ENCODE data around the gene C2CD4C. TPM values are rescaled to one million over a fixed set of nuclear protein-coding genes. Genes with fewer than 3 reads are reported as not detected.
"Not testable (repeated sequence)": the region's sequence is repeated elsewhere in the genome, so short reads cannot be mapped to it uniquely, and the experiment has no call there.

The C2CD4C gene
- total RNA-seq, 2 experiments from 2014 or later: 0.09 to 0.11 TPM

- intact Hi-C loops (cut with DNase I, micrococcal nuclease): no loop called here
- no peak for DNase-seq
- H3K36me3 Mint-ChIP-seq (ENCODE audit: low read depth): no peaks in the 10 kb centered on the region
- peaks cover 14% of the 10 kb centered on the region for H3K27me3 Mint-ChIP-seq
- H3K9me3 Mint-ChIP-seq (ENCODE audit: low read depth): no peaks in the 10 kb centered on the region
- CTCF ChIA-PET: no interaction called here
- H3K4me3 Mint-ChIP-seq: no peak overlapping the region
- ATAC-seq: no peak
- POLR2A ChIA-PET: no interaction called here
- no peak overlapping the region for H3K27ac Mint-ChIP-seq
- no peaks in the 10 kb centered on the region for H3K4me1 Mint-ChIP-seq
These were observed 26.9 kb upstream of the C2CD4C start for GRCh38 chr19:435707-436412.

GRCh38 chr19:435056-435706 lies 26.2 kb upstream of the C2CD4C start:
- Mint-ChIP-seq H3K4me3 (no peak overlapping the region), H3K27ac (no peak overlapping the region), H3K4me1 (no peaks in the 10 kb centered on the region), H3K36me3 (ENCODE audit: low read depth) (no peaks in the 10 kb centered on the region), H3K9me3 (ENCODE audit: low read depth) (no peaks in the 10 kb centered on the region), H3K27me3 (peaks cover 13% of the 10 kb centered on the region)
- intact Hi-C loops (cut with DNase I, micrococcal nuclease): no loop called here
- no peak for DNase-seq
- ChIA-PET POLR2A (no interaction called here), CTCF (interaction anchor here (0.5 kb wide), 1 partner anchor 28 kb away, joined by 3 read pairs; no protein-coding TSS in a partner anchor)
- ATAC-seq: no peak

- DNase-seq: no peak
- ChIA-PET POLR2A (no interaction called here), CTCF (interaction anchor here (0.5 kb wide), 1 partner anchor 29 kb away, joined by 3 read pairs; no protein-coding TSS in a partner anchor)
- Mint-ChIP-seq H3K4me3 (no peak overlapping the region), H3K27ac (no peak overlapping the region), H3K27me3 (peaks cover 9% of the 10 kb centered on the region), H3K4me1 (no peaks in the 10 kb centered on the region), H3K36me3 (ENCODE audit: low read depth) (no peaks in the 10 kb centered on the region), H3K9me3 (ENCODE audit: low read depth) (no peaks in the 10 kb centered on the region)
- intact Hi-C loops (cut with DNase I, micrococcal nuclease): no loop called here
- ATAC-seq: peak; percentile 30
These were observed 25.4 kb upstream of the C2CD4C start for GRCh38 chr19:434152-434960.

GRCh38 chr19:430701-431100 lies 21.8 kb upstream of the C2CD4C start:
- CTCF ChIA-PET: no interaction called here
- Mint-ChIP-seq H3K27me3 (peaks cover 2% of the 10 kb centered on the region), H3K4me3 (no peak overlapping the region), H3K27ac (no peak overlapping the region), H3K36me3 (ENCODE audit: low read depth) (no peaks in the 10 kb centered on the region), H3K9me3 (ENCODE audit: low read depth) (no peaks in the 10 kb centered on the region), H3K4me1 (no peaks in the 10 kb centered on the region)
- ATAC-seq: no peak
- DNase-seq: no peak
- intact Hi-C loops (cut with DNase I, micrococcal nuclease): no loop called here
- POLR2A ChIA-PET: no interaction called here

- ChIA-PET POLR2A (no interaction called here), CTCF (no interaction called here)
- no peak for ATAC-seq
- no peak overlapping the region for H3K4me3 Mint-ChIP-seq
- intact Hi-C loops (cut with DNase I, micrococcal nuclease): no loop called here
- no peaks in the 10 kb centered on the region for H3K36me3 Mint-ChIP-seq (ENCODE audit: low read depth)
- H3K4me1 Mint-ChIP-seq: no peaks in the 10 kb centered on the region
- H3K9me3 Mint-ChIP-seq (ENCODE audit: low read depth): no peaks in the 10 kb centered on the region
- H3K27ac Mint-ChIP-seq: no peak overlapping the region
- H3K27me3 Mint-ChIP-seq: peaks cover 2% of the 10 kb centered on the region
- no peak for DNase-seq
These were observed 19.2 kb upstream of the C2CD4C start for GRCh38 chr19:428149-428548.

- ATAC-seq; DNase-seq; H3K4me3 Mint-ChIP-seq; H3K36me3 Mint-ChIP-seq (ENCODE audit: low read depth); intact Hi-C loops (cut with DNase I, micrococcal nuclease); H3K4me1 Mint-ChIP-seq; H3K27me3 Mint-ChIP-seq; POLR2A ChIA-PET; CTCF ChIA-PET; H3K9me3 Mint-ChIP-seq (ENCODE audit: low read depth); H3K27ac Mint-ChIP-seq: not testable (repeated sequence)
These were observed 18.7 kb upstream of the C2CD4C start for GRCh38 chr19:427675-428074.

- H3K36me3 Mint-ChIP-seq (ENCODE audit: low read depth): no peaks in the 10 kb centered on the region
- H3K27me3 Mint-ChIP-seq: peaks cover 2% of the 10 kb centered on the region
- H3K27ac Mint-ChIP-seq: no peak overlapping the region
- DNase-seq (no peak), ATAC-seq (no peak)
- no peaks in the 10 kb centered on the region for H3K9me3 Mint-ChIP-seq (ENCODE audit: low read depth)
- H3K4me3 Mint-ChIP-seq: no peak overlapping the region
- H3K4me1 Mint-ChIP-seq: no peaks in the 10 kb centered on the region
- intact Hi-C loops (cut with DNase I, micrococcal nuclease): no loop called here
- CTCF ChIA-PET: no interaction called here
- POLR2A ChIA-PET: no interaction called here
These were observed 17.9 kb upstream of the C2CD4C start for GRCh38 chr19:426725-427445.

- no peak for ATAC-seq
- Mint-ChIP-seq H3K4me3 (no peak overlapping the region), H3K9me3 (ENCODE audit: low read depth) (no peaks in the 10 kb centered on the region), H3K36me3 (ENCODE audit: low read depth) (no peaks in the 10 kb centered on the region), H3K4me1 (no peaks in the 10 kb centered on the region), H3K27me3 (peaks cover 2% of the 10 kb centered on the region), H3K27ac (no peak overlapping the region)
- DNase-seq: no peak
- intact Hi-C loops (cut with DNase I, micrococcal nuclease): no loop called here
- CTCF ChIA-PET: no interaction called here
- POLR2A ChIA-PET: no interaction called here
These were observed 16.1 kb upstream of the C2CD4C start for GRCh38 chr19:425056-425455.

- POLR2A ChIA-PET: no interaction called here
- CTCF ChIA-PET: no interaction called here
- intact Hi-C loops (cut with DNase I, micrococcal nuclease): no loop called here
These were observed 15.6 kb upstream of the C2CD4C start for GRCh38 chr19:424546-424945.

GRCh38 chr19:423691-424466 lies 14.9 kb upstream of the C2CD4C start:
- H3K4me3 Mint-ChIP-seq: no peak overlapping the region
- ChIA-PET POLR2A (no interaction called here), CTCF (interaction anchor here (0.6 kb wide), 1 partner anchor 40 kb away, joined by 3 read pairs; no protein-coding TSS in a partner anchor)
- H3K36me3 Mint-ChIP-seq (ENCODE audit: low read depth): no peaks in the 10 kb centered on the region
- H3K27ac Mint-ChIP-seq: no peak overlapping the region
- H3K9me3 Mint-ChIP-seq (ENCODE audit: low read depth): no peaks in the 10 kb centered on the region
- DNase-seq: no peak
- intact Hi-C loops (cut with DNase I, micrococcal nuclease): no loop called here
- H3K4me1 Mint-ChIP-seq: no peaks in the 10 kb centered on the region
- peaks cover 2% of the 10 kb centered on the region for H3K27me3 Mint-ChIP-seq
- ATAC-seq: no peak

More at GRCh38 chr19:424546-424945, 15.6 kb upstream of the C2CD4C start:
- DNase-seq: no peak
- no peak for ATAC-seq
- Mint-ChIP-seq H3K27ac (no peak overlapping the region), H3K4me3 (no peak overlapping the region), H3K36me3 (ENCODE audit: low read depth) (no peaks in the 10 kb centered on the region), H3K27me3 (peaks cover 2% of the 10 kb centered on the region), H3K4me1 (no peaks in the 10 kb centered on the region), H3K9me3 (ENCODE audit: low read depth) (no peaks in the 10 kb centered on the region)

GRCh38 chr19:422917-423226 lies 13.9 kb upstream of the C2CD4C start:
- DNase-seq; POLR2A ChIA-PET; H3K27ac Mint-ChIP-seq; H3K9me3 Mint-ChIP-seq (ENCODE audit: low read depth); CTCF ChIA-PET; H3K4me1 Mint-ChIP-seq; intact Hi-C loops (cut with DNase I, micrococcal nuclease); ATAC-seq; H3K4me3 Mint-ChIP-seq; H3K27me3 Mint-ChIP-seq; H3K36me3 Mint-ChIP-seq (ENCODE audit: low read depth): not testable (repeated sequence)

Data from activated CD4-positive, alpha-beta T cell treated with anti-CD3 and anti-CD28 coated beads for 36 hours (primary cell).